DOHH2 (cell line): ENCODE measurements around the gene DNAH3.

ENCODE experiments used
- H3F3A ChIP-seq: fragments of 200-600 bp; sonication (generic), shearing (Covaris generic); 2 replicates; pipeline ENCODE4 v1.6.0; 2016; ENCODE audit warnings: antibody characterized with exemption, mild to moderate bottlenecking; ENCODE audit not compliant: control insufficient read depth, insufficient read depth
- H3K27ac ChIP-seq: fragments of 200-600 bp; sonication (generic); 2 replicates; pipeline ENCODE4 v1.5.1; 2014; ENCODE audit warnings: low read depth, mild to moderate bottlenecking, low read length, moderate library complexity
- H3K27me3 ChIP-seq: fragments of 200-600 bp; sonication (generic); 2 replicates; pipeline ENCODE4 v1.6.1; 2014; ENCODE audit warnings: mild to moderate bottlenecking, low read length, mixed read lengths; ENCODE audit not compliant: control insufficient read depth
- H3K36me3 ChIP-seq: fragments of 200-600 bp; sonication (generic); 2 replicates; pipeline ENCODE4 v1.6.1; 2014; ENCODE audit warnings: mild to moderate bottlenecking, low read length, moderate library complexity, mixed read lengths; ENCODE audit not compliant: control insufficient read depth
- H3K4me1 ChIP-seq: fragments of 200-600 bp; sonication (generic); 2 replicates; pipeline ENCODE4 v1.6.1; 2014; ENCODE audit warnings: mild to moderate bottlenecking, low read length, mixed read lengths; ENCODE audit not compliant: control insufficient read depth
- H3K4me2 ChIP-seq: fragments of 200-600 bp; sonication (generic); 2 replicates; pipeline ENCODE4 v1.6.0; 2014; ENCODE audit warnings: mild to moderate bottlenecking, low read length, moderate library complexity
- H3K4me3 ChIP-seq: fragments of 200-600 bp; sonication (generic); 2 replicates; pipeline ENCODE4 v1.5.1; 2014; ENCODE audit warnings: mild to moderate bottlenecking, low read length, mixed read lengths
- H3K79me2 ChIP-seq: fragments of 200-600 bp; sonication (generic); 2 replicates; pipeline ENCODE4 v1.6.1; 2014; ENCODE audit warnings: mild to moderate bottlenecking, low read length, mixed read lengths; ENCODE audit not compliant: control insufficient read depth
- H3K9me2 ChIP-seq: fragments of 200-600 bp; sonication (generic); replicated peaks from 2 replicates; pipeline ENCODE4 v1.6.1; 2014; ENCODE audit warnings: mild to moderate bottlenecking, low read length, mixed read lengths; ENCODE audit not compliant: control insufficient read depth
- H3K9me3 ChIP-seq: fragments of 200-600 bp; sonication (generic); 2 replicates; pipeline ENCODE4 v1.6.1; 2014; ENCODE audit warnings: antibody characterized with exemption, low read length, mixed read lengths; ENCODE audit not compliant: control insufficient read depth, insufficient read depth
- H4K20me1 ChIP-seq: fragments of 200-600 bp; sonication (generic); 2 replicates; pipeline ENCODE4 v1.6.0; 2014; ENCODE audit warnings: low read depth, mild to moderate bottlenecking, antibody characterized with exemption, low read length, moderate library complexity; ENCODE audit not compliant: control insufficient read depth, insufficient read depth
- EZH2phosphoT487 ChIP-seq: fragments of 200-600 bp; sonication (generic); IDR thresholded peaks from 2 replicates; pipeline ENCODE4 v1.6.1; 2017; ENCODE audit warnings: borderline replicate concordance, mild to moderate bottlenecking, antibody characterized with exemption, low read length, moderate library complexity, mixed read lengths
- TF ChIP-seq, protein P1 (sequence below): fragments of 200-600 bp; sonication (generic); IDR thresholded peaks from one replicate; pipeline ENCODE4 v1.5.1; 2014; ENCODE audit warnings: antibody characterized with exemption, mild to moderate bottlenecking, low read depth, low read length; ENCODE audit not compliant: poor library complexity, severe bottlenecking

DNAH3 gene

DNA sequence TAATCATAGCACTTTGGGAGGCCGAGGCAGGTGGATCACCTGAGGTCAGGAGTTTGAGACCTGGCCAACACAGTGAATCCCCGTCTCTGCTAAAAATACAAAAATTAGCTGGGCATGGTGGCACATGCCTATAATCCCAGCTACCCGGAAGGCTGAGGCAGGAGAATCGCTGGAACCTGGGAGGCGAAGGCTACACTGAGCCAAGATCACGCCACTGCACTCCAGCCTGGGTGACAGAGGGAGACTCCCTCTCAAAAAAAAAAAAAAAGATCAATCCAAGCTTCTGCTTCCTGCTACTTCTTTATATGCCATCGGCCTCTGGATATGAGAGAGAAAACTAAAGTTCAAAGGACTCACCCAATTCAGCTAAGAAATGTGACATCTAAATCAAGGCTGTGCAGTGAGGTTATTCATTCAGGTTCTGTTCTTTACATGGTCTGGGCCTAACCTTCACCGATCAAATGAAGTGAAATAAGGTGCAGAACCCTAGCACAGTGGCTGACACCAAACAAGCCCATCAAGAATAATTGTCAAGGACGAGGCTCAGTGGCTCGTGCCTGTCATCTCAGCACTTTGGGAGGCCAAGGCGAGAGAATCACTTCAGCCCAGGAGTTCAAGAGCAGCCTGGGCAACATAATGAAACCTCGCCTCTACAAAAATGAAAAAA, 35.1 kb upstream of the DNAH3 start:
- Histone ChIP-seq H3K4me3 (no peak overlapping the region), H3K36me3 (peaks cover 12% of the 10 kb centered on the region)

DNA sequence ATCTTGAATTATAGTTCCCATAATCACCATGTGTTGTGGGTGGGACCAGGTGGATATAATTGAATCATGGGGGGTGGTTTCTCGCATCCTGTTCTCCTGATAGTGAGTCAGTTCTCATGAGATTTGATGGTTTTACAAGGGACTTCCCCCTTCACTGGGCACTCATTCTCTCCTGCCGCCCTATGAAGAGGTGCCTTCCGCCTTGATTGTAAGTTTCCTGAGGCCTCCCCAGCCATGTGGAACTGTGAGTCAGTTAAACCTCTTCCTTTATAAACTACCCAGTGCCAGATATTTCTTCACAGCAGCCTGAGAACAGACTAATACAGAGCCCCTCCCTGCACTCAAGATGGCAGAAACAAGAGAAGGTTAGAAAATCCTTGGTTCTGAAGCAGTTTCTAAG, 34.2 kb upstream of the DNAH3 start:
- Histone ChIP-seq H3K9me3 (no peaks in the 10 kb centered on the region), H3K4me3 (no peak overlapping the region), H3K36me3 (peaks cover 20% of the 10 kb centered on the region), H3K9me2 (no peaks in the 10 kb centered on the region), H3K79me2 (no peaks in the 10 kb centered on the region), H3F3A (0 out of 2 replicates have a peak, but pooled peaks cover 2% of the 10 kb centered on the region), H3K4me1 (peaks cover 3% of the 10 kb centered on the region), H4K20me1 (no peaks in the 10 kb centered on the region), H3K4me2 (no peak overlapping the region), H3K27ac (no peak overlapping the region), H3K27me3 (no peaks in the 10 kb centered on the region)
- no peak for TF ChIP-seq EZH2phosphoT487
- TF ChIP-seq, protein P1, sequence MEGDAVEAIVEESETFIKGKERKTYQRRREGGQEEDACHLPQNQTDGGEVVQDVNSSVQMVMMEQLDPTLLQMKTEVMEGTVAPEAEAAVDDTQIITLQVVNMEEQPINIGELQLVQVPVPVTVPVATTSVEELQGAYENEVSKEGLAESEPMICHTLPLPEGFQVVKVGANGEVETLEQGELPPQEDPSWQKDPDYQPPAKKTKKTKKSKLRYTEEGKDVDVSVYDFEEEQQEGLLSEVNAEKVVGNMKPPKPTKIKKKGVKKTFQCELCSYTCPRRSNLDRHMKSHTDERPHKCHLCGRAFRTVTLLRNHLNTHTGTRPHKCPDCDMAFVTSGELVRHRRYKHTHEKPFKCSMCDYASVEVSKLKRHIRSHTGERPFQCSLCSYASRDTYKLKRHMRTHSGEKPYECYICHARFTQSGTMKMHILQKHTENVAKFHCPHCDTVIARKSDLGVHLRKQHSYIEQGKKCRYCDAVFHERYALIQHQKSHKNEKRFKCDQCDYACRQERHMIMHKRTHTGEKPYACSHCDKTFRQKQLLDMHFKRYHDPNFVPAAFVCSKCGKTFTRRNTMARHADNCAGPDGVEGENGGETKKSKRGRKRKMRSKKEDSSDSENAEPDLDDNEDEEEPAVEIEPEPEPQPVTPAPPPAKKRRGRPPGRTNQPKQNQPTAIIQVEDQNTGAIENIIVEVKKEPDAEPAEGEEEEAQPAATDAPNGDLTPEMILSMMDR, result no peak

More for the DNA sequence above, 35.1 kb upstream of the DNAH3 start:
- H3K27me3 ChIP-seq, result no peaks in the 10 kb centered on the region
- H3K27ac ChIP-seq, result no peak overlapping the region
- H4K20me1 ChIP-seq, result no peaks in the 10 kb centered on the region
- H3K79me2 ChIP-seq, result no peaks in the 10 kb centered on the region
- H3K9me3 ChIP-seq, result no peaks in the 10 kb centered on the region
- H3K4me2 ChIP-seq, result no peak overlapping the region
- TF ChIP-seq, protein P1, result no peak
- TF ChIP-seq EZH2phosphoT487, result no peak
- H3K4me1 ChIP-seq, result peaks cover 3% of the 10 kb centered on the region
- 0 out of 2 replicates have a peak, but pooled peaks cover 2% of the 10 kb centered on the region for H3F3A ChIP-seq
- H3K9me2 ChIP-seq, result no peaks in the 10 kb centered on the region

DNA sequence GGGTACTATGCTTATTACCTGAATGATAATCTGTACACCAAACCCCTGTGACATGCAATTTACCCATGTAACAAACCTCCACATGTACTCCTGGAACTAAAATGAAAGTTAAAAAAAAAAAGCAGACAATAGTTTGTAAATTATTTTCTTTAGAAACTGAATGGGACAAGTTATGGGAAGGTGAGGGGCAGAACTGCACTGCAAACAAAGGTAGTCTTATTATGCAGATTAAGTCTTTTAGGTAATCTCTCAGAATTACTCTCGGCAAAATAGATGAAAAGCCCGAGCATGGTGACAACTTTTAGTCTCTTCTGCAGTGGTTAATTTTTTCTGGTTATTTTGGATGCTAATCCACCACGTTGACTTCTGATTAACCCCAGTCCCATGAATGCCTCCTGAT, 33.3 kb upstream of the DNAH3 start:
- no peak for TF ChIP-seq EZH2phosphoT487
- TF ChIP-seq, protein P1, result no peak
- H3K36me3 ChIP-seq, result peaks cover 28% of the 10 kb centered on the region

More for the DNA sequence above, 33.3 kb upstream of the DNAH3 start:
- Histone ChIP-seq H3K9me2 (no peaks in the 10 kb centered on the region), H3K27me3 (no peaks in the 10 kb centered on the region), H4K20me1 (no peaks in the 10 kb centered on the region), H3K27ac (no peak overlapping the region), H3K4me1 (peaks cover 3% of the 10 kb centered on the region), H3K79me2 (no peaks in the 10 kb centered on the region), H3K4me2 (no peak overlapping the region), H3F3A (0 out of 2 replicates have a peak, but pooled peaks cover 2% of the 10 kb centered on the region), H3K9me3 (no peaks in the 10 kb centered on the region), H3K4me3 (no peak overlapping the region)
